Memory B cell (primary cell): ENCODE measurements around the gene GAL3ST2.
"Not testable (repeated sequence)": the region's sequence is repeated elsewhere in the genome, so short reads cannot be mapped to it uniquely, and the experiment has no call there.

ENCODE experiments used
- ATAC-seq: fragments of 150-1000 bp; cut with Tn5 transposase; 2 replicates; pipeline ENCODE4 v1.10.0; 2021; ENCODE audit warnings: low read depth, mild to moderate bottlenecking, moderate library complexity
- DNase-seq, 2 donors: peaks; one replicate each; pipeline ENCODE4 v3.0.0; 2022; ENCODE audit warnings: low spot score in 2 of 2
- H3K27ac Mint-ChIP-seq: one replicate; pipeline ENCODE4 v1.8.0; 2022; ENCODE audit warnings: mild to moderate bottlenecking, moderate library complexity, mixed read lengths
- H3K27me3 Mint-ChIP-seq: one replicate; pipeline ENCODE4 v1.8.0; 2022; ENCODE audit warnings: mixed read lengths
- H3K36me3 Mint-ChIP-seq: one replicate; pipeline ENCODE4 v1.8.0; 2022; ENCODE audit warnings: mild to moderate bottlenecking, mixed read lengths
- H3K4me1 Mint-ChIP-seq: one replicate; pipeline ENCODE4 v1.8.0; 2022; ENCODE audit warnings: mixed read lengths
- H3K4me3 Mint-ChIP-seq: one replicate; pipeline ENCODE4 v1.8.0; 2022; ENCODE audit warnings: mild to moderate bottlenecking, moderate library complexity, mixed read lengths
- H3K9me3 Mint-ChIP-seq: one replicate; pipeline ENCODE4 v1.8.0; 2022; ENCODE audit warnings: mixed read lengths

GAL3ST2 gene

DNA sequence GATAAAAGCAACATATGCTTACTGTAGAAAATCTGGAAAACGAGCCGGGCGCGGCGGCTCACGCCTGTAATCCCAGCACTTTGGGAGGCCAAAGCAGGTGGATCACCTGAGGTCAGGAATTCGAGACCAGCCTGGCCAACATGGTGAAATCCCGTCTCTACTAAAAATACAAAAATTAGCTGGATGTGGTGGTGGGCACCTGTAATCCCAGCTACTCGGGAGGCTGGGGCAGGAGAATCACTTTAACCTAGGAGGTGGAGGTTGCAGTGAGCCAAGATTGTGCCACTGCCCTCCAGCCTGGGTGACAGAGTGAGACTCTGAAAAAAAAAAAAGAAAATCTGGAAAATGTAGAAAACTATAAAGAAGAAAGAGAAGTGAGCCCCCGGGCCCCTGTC, 41.2 kb downstream of the GAL3ST2 start:
- not testable (repeated sequence) for H3K9me3 Mint-ChIP-seq, H3K4me3 Mint-ChIP-seq, H3K36me3 Mint-ChIP-seq, ATAC-seq
- peak in 1 of 2 donors; percentile 3 for DNase-seq
- Mint-ChIP-seq H3K27me3 (peaks cover 22% of the 10 kb centered on the region), H3K4me1 (peaks cover 16% of the 10 kb centered on the region), H3K27ac (peak overlapping the region; percentile 45)

DNA sequence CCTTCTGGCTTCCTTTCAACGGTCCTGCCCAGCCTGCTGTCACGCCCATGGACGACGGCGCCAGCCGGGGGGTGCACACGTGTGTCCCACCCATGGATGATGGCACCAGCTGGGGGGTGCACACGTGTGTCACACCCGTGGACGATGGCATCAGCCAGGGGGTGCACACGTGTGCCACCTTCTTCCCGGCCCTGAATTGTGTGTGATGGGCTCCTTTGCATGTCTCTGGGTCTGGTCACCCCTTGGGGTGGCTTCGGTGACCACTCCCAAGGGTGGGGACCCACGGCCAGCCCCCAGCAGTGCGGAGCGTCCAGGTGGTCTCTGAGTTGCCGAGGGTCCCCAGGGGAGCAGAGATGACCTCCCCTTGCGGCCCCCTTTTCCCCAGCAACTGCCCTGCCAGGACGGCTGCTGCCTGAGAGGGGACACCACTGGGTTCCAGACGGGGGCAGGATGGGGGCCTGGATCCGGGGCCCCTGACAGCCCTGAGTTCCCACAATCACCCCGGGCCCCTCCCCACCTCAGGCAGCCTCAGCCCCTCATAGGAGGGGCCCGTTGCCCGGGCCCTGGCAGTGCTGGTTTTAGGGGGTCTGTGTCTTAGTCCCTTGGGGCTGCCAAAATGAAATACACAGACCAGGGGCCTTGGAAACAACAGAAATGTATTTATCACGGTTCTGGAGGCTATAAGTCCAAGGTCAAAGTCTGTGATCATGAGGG, 41.8 kb downstream of the GAL3ST2 start:
- Mint-ChIP-seq H3K27me3 (peaks cover 25% of the 10 kb centered on the region), H3K4me3 (no peak overlapping the region), H3K9me3 (peaks cover 2% of the 10 kb centered on the region), H3K27ac (no peak overlapping the region), H3K36me3 (peaks cover 3% of the 10 kb centered on the region), H3K4me1 (peaks cover 19% of the 10 kb centered on the region)
- DNase-seq, result peak in 1 of 2 donors; percentile 11
- ATAC-seq, result no peak

DNA sequence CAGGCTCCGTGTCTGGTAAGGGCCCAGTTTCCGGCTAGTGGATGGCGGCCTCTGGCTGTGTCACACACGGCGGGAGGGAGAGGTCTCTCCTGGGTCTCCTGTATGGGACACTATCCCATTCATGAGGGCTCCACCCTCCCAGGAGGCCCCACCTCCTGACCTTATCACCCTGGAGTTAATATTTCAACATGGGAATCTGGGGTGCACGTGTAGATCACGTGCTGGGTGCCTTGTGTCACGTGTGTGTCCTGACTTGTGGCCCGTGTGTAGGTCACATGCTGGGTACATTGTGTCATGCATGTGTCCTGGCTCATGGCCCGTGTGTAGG, 42.3 kb downstream of the GAL3ST2 start:
- ATAC-seq (no peak), DNase-seq (peak in 1 of 2 donors; percentile 10)
- Mint-ChIP-seq H3K27ac (no peak overlapping the region), H3K27me3 (peaks cover 28% of the 10 kb centered on the region), H3K4me3 (no peak overlapping the region), H3K4me1 (peaks cover 20% of the 10 kb centered on the region), H3K36me3 (peaks cover 3% of the 10 kb centered on the region), H3K9me3 (peaks cover 6% of the 10 kb centered on the region)

DNA sequence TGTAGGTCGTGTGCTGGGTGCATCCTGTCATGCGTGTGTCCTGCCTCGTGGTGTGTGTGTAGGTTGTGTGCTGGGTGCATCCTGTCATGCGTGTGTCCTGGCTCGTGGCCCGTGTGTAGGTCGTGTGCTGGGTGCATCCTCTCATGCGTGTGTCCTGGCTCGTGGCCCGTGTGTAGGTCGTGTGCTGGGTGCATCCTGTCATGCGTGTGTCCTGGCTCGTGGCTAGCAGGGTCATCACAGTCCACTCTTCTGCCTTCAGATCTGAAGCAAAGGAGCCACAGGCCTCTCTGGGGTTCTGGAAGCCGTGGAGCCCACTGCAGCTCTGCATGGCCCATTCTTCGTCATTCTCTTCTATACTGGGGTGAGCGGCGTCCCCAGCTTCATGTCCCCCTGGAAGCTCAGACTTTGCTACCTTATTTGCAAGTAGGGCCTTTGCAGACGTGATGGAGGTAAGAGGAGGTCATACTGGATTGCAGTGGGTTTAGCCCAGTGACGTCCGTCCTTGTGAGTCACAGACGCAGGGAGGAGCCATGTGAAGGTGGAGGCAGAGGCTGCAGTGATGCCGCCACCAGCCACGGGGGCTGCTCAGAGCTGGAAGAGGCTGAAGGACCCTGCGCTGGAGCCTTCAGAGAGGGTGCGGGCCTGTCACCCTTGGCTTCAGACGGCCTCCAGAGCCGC, 43.5 kb downstream of the GAL3ST2 start:
- peaks cover 27% of the 10 kb centered on the region for H3K27me3 Mint-ChIP-seq
- H3K4me3 Mint-ChIP-seq, H3K36me3 Mint-ChIP-seq, H3K9me3 Mint-ChIP-seq, H3K27ac Mint-ChIP-seq, ATAC-seq: not testable (repeated sequence)
- DNase-seq, result peak in 1 of 2 donors; percentile 10
- H3K4me1 Mint-ChIP-seq, result peaks cover 19% of the 10 kb centered on the region

DNA sequence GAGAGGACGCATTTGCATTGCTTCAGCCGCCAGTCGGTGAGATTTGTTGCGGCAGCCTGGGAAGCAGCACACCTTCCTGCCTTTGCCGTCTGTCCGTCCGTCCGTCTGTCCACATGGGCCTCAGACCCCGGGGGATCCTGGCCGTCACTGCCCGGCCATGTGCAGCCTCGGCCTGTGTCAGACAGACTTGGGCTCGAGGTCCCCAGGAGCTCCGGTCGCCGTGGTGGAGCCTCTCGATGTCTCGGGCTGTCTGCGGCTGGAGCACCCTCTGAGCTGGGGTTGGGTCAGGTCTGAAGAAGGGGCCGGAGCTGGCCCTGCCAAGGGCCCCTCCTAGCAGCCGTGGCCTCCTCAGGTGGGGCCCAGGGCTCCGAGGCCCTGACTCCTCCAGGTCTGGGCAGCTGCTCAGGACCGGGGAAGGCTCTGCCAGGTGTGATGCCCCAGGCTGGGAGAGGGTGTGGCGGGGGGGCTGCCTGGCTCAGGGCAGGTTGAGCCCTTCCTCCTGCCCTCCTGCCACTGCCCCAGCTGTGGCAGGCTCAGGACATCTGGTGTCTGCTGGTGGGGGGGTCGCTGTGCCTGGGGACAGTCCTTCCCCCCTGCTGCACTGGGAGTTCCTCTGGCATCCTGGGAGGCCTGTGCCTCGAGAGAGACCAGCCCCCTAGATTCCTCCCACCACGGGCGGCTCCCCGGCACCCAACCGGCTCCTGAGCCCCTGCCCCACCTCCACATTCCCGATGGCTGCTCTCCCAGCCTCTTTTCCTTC, 44.2 kb downstream of the GAL3ST2 start:
- Mint-ChIP-seq H3K27me3 (peaks cover 24% of the 10 kb centered on the region), H3K4me3 (no peak overlapping the region), H3K9me3 (peaks cover 7% of the 10 kb centered on the region), H3K27ac (no peak overlapping the region), H3K4me1 (peaks cover 19% of the 10 kb centered on the region), H3K36me3 (peaks cover 5% of the 10 kb centered on the region)
- DNase-seq, result peak in 1 of 2 donors; percentile 8
- no peak for ATAC-seq

DNA sequence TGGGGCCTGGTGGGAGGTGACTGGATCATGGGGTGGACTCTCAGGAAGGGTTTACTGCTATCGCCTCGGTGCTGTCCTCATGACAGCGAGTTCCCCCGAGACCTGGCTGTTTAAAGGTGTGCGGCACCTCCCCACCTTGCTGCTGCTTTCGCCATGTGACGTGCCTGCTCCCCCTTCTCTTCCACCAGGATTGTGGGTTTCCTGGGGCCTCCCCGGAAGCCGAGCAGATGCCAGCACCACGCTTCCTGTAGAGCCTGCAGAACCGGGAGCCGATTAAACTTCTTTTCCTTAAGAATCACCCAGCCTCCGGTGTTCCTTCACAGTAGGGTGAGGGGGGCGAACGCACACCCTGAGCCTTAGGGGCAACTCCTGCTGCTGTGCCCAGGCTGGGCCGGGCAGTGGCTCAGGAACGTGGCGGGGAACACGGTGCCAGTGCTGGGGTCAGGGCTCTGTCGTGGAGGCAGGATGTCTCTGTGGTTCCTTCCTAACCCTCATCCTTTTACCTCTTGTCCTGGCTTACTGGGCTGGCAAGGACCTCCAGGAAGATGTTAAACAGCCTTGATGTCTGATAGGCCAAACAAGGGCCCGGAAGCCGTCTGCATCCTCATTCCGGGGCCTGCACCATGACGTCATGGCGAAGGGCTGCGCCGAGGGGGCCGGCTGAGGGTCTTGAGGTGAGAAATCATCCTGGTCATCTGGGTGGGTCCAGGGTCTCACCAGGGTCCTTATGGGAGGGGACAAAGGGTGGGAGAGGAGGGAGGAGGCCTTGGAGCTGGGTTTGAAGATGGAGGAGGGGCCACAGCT, 45.0 kb downstream of the GAL3ST2 start:
- no peak overlapping the region for H3K27ac Mint-ChIP-seq
- no peak overlapping the region for H3K4me3 Mint-ChIP-seq
- peaks cover 19% of the 10 kb centered on the region for H3K4me1 Mint-ChIP-seq
- ATAC-seq (no peak), DNase-seq (peak in 1 of 2 donors; percentile 12)
- peaks cover 5% of the 10 kb centered on the region for H3K36me3 Mint-ChIP-seq
- peaks cover 10% of the 10 kb centered on the region for H3K9me3 Mint-ChIP-seq
- peaks cover 29% of the 10 kb centered on the region for H3K27me3 Mint-ChIP-seq

DNA sequence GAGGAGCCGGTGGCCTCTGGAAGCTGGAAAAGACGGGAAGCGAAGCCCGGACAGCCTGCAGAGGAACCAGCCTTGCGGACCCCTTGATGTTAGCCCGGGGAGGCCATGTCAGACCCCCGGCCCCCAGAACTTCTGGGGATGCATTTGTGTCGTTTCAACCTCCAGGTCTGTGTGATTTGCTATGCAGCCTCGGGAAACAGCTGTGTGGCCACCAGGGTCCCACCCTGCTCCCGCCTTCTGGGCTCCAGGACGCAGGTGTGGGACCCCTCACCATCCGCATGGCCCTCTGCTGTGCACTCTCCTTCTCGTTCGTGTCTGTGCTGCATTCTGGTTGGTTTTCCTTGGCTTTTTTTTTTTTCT, 45.6 kb downstream of the GAL3ST2 start:
- ATAC-seq (no peak), DNase-seq (peak in 1 of 2 donors; percentile 7)
- Mint-ChIP-seq H3K27me3 (peaks cover 29% of the 10 kb centered on the region), H3K36me3 (peaks cover 5% of the 10 kb centered on the region), H3K4me1 (peaks cover 18% of the 10 kb centered on the region), H3K27ac (peak overlapping the region; percentile 65), H3K9me3 (peaks cover 10% of the 10 kb centered on the region), H3K4me3 (no peak overlapping the region)

DNA sequence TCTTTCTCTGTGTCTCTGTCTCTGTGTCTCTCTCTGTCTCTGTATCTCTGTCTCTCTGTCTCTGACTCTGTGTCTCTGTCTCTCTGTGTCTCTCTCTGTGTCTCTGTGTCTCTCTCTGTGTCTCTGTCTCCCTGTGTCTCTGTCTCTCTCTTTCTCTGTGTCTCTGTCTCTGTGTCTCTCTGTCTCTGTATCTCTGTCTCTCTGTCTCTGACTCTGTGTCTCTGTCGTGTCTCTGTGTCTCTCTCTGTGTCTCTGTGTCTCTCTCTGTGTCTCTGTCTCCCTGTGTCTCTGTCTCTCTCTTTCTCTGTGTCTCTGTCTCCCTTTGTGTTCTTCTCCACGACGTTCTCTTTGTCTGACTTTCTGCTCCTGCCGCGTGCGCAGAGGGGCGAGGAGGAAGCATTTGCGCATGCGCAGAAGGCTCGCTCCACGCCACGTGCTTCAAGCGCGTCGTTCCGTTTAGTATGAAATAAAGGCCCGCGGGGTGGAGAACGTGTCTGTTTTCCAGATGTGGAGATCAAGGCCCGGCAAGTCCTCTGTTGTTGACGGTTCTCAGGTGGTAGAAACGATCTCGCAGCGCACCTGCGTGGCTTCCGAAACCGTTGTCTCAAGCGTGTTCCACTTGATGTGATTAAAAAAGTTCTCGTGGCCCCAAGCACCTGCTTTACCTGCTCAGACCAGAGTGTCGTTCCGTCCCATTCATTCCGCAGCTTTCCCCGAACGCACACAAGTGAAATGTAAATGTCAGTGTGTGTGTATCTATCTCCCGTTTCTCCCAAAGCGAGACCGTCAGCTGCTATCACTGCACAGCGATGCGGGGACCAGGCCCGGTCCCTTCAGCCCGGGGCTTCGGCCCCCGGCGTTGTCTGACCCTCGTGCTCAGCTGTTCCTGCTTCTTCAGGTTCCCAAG, 47.2 kb downstream of the GAL3ST2 start:
- not testable (repeated sequence) for DNase-seq

DNA sequence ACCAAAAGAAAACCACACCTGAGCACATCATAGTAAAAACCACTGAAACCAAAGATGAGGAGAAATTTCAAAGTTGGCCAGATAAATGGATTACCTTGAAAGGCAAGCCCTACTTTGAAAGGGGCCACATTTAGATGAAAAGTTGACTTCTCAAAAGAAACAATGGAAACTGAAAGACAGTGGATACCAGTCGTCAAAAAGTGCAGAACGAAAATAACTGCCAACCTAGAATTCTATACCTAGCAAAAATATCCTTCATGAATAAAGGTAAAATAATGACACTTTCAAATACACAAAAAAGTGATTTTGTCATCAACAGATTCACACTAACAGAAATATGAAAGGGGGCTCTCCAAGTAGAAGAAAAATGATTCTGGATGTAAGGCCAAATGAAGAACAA, 50.8 kb downstream of the GAL3ST2 start:
- DNase-seq (no peak), ATAC-seq (no peak)
- Mint-ChIP-seq H3K27me3 (peaks cover 24% of the 10 kb centered on the region), H3K36me3 (peaks cover 5% of the 10 kb centered on the region), H3K27ac (no peak overlapping the region), H3K4me3 (no peak overlapping the region), H3K4me1 (peaks cover 9% of the 10 kb centered on the region), H3K9me3 (peaks cover 14% of the 10 kb centered on the region)

More for the DNA sequence above, 47.2 kb downstream of the GAL3ST2 start:
- not testable (repeated sequence) for H3K36me3 Mint-ChIP-seq, ATAC-seq, H3K4me3 Mint-ChIP-seq, H3K9me3 Mint-ChIP-seq
- H3K4me1 Mint-ChIP-seq, result peaks cover 15% of the 10 kb centered on the region
- peak overlapping the region; percentile 80 for H3K27ac Mint-ChIP-seq
- H3K27me3 Mint-ChIP-seq, result peaks cover 27% of the 10 kb centered on the region

DNA sequence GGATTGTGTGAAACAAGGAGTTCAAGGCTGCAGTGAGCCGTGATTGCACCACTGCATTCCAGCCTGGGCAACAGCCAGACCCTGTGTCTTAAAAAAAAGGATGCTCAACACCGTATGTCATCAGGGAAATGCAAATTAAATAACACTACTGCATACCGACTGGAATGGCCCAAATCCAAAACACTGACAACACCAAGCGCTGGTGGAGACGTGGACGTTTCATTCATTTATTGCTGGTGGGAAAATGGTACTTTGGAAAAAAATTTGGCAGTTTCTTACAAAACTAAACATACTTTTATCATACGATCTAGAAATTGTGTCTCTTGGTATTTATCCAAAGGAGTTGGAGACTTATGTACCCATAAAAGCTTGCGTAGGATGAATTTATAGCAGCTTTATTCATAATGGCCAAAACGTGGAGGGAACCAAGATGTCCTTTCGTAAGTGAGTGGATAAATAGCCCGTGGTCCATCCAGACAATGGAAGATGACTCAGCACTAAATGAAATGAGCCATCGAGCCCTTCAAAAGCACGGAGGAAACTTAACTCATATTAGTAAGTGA, 56.6 kb downstream of the GAL3ST2 start:
- no peak for ATAC-seq
- H3K36me3 Mint-ChIP-seq, result no peaks in the 10 kb centered on the region
- no peaks in the 10 kb centered on the region for H3K4me1 Mint-ChIP-seq
- no peak overlapping the region for H3K27ac Mint-ChIP-seq
- H3K27me3 Mint-ChIP-seq, result peaks cover 6% of the 10 kb centered on the region
- H3K4me3 Mint-ChIP-seq, result no peak overlapping the region
- peaks cover 7% of the 10 kb centered on the region for H3K9me3 Mint-ChIP-seq
- DNase-seq, result no peak

DNA sequence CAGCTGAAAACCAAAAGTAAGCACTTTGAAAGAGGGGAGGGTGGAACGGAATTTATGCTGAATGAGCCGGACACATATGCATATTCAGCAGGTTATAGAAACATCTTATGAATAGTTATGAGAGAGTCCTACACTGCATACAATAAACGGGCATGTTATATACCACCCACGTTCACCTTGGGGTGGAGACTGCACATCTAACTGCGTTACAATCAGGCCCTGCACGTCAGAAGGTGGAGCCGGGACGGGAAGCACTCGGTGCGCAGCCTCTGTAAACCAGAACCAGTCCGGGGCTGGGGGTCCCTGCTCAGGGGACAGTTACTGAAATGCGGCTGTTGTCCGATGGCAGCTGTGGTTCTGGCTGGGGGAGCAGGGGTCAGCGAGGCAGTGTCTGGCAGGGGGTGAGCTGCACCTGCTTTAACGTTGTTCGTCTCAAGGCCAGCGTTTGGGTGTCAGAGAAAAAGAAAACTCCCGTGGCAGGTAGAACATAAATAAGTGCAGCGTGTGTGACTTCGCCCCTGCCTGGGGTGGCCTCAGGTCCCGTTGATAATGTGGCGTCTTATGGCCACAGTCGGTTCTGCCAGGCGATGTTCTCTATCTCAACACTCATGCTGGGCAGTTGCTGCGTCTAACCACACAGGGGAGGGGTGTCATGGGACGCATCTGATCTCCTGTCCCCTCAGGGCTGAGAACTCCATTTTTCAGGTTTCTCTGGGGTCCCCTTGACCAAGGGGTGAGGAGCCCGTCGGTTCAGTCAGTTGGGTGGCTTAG, 57.3 kb downstream of the GAL3ST2 start:
- not testable (repeated sequence) for ATAC-seq, H3K4me3 Mint-ChIP-seq, H3K36me3 Mint-ChIP-seq, H3K27ac Mint-ChIP-seq, H3K9me3 Mint-ChIP-seq, H3K4me1 Mint-ChIP-seq, H3K27me3 Mint-ChIP-seq, DNase-seq

DNA sequence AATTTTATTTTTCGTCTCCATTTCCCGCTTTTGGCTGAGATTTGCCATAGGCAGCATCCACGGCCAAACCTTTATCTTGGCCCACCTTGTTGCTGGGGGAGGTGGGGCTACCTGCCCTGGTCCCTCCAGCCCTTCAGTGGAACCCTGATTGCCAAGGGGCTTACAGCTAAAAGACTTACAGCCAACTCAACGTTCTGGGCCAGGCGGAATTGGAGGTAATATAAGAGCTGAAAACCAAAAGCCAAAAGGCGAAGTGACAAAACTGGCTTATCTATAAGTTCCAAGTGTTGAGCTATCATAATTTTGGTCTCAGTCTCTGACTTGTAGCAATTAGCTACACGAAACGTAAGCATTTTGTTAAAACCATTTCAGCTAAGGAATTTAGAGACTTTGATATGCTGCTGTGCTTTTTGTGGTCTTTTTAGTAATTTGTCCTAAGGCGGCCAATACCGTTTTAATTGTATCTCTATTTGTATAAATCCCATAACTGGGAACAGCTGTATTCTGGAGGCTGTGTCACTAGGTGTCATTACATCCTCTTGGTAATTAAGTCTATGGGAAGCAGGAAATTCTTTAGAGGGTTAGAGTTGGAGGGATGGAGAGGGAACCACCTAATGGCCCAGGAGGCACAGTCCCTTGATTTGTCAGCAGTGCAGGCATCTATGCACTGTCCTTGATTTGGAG, 58.0 kb downstream of the GAL3ST2 start:
- ATAC-seq (no peak), DNase-seq (no peak)
- H3K27ac Mint-ChIP-seq, result no peak overlapping the region
- no peak overlapping the region for H3K4me3 Mint-ChIP-seq
- no peaks in the 10 kb centered on the region for H3K36me3 Mint-ChIP-seq
- H3K27me3 Mint-ChIP-seq, result peaks cover 6% of the 10 kb centered on the region
- no peaks in the 10 kb centered on the region for H3K4me1 Mint-ChIP-seq
- peaks cover 7% of the 10 kb centered on the region for H3K9me3 Mint-ChIP-seq
